Measurements from ENCODE around the gene PGP.
"Not testable (repeated sequence)": the region's sequence is repeated elsewhere in the genome, so short reads cannot be mapped to it uniquely, and the experiment has no call there.

Gene PGP

DNA sequence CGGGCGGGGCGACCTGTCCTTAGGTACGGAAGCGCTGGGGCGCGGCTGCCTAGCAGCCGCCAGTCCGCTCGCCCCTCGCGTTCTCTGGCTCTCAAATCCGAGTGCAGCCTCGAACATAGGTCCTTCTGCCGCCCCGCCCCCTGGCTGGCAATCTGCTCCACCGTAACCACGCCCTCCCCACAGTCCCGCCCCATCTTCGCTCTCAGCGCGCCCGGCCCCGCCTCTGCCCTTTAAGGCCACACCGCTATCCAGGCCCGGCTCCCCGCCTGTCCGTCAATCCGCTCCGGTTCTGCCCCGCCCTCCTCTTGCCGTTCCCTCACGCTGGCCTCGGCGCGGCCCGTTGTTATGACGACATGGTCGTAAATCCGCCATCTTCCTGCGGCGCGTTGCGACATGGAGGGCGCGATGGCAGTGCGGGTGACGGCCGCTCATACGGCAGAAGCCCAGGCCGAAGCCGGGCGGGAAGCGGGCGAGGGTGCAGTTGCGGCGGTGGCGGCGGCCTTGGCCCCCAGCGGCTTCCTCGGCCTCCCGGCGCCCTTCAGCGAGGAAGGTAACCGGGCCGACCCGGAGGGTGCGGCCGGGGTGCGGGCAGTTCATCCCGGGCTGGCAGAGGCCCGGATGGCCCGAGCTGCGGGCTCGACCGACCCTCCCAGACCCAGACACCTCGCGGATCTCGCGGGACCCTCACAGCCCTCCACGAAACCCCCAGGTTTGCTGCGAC is 8.7 kb upstream of the PGP start, which contains the start of gene E4F1:
Gene E4F1 (plus strand): TSS at position 371 of the 721 bp plus-strand sequence. CDS start 23 bp downstream, at position 394.
- DNase-seq (ENCODE audit: low spot score): peak; percentile 99

DNA sequence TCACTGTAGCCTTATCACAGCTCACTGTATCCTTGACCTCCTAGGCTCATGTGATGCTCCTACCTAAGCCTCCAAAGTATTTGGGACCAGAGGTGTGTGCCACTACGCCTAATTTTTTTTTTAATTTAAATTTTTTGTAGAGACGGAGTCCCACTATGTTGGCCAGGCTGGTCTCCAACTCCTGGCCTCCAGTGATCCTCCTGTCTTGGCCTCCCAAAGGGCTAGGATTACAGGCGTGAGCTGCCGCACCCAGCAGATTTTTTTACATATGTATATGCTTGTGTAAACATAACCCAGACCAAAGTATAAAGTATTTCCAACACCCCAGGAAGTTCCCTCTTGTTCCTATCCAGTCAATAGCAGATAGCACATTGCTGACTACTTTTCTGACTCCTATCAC is 1.7 kb upstream of the PGP start:
- DNase-seq (ENCODE audit: low spot score): no peak

- DNase-seq (ENCODE audit: low spot score): no peak
These were observed 572 bp downstream of the PGP start for GRCh38 chr16:2213817-2214718.

DNA sequence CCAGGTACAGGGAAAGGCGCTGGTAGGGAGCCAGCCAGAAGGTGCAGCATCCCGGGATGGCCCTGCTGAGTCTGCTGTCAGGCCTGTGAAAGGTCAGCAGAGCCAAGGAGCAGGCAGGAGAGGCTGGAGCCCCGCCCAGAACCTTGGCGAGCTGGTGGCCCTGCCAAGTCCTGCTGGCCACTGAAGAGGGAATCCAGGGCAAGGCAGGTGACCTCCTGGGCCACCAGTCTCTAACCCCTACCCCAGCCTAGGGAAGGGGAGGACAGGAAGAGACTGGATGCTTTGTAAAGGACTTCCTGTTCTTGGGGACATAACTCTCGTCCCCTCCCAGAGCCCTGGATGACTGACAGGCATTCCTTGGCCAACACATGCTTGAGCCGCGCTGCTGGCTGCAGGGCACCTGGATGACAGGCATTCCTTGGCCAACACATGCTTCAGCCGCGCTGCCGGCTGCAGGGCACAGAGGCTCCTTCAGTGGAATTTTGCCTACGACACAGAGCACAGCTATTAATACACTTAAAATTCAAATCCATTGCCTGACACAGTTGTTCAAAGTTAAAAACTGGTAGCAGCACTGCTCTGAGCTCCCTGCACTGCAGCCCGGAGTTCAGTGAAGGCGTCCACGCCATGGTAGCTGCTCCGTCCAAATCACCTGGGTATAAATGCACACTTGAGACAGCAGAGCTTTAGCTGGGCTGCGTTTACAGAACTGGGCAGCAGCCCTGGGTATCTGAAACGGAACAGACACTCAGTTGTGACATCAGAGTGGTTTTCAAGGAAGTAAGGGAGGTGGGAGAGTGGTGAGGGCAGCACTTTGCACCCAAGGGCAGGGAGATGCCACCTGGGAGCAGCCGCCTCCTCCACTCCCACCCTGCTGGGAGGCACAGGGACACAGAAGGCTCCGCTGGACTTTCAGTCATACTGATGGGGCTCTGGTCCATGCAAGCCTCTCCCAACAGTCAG is 2.0 kb downstream of the PGP start:
- DNase-seq (ENCODE audit: low spot score): no peak

DNA sequence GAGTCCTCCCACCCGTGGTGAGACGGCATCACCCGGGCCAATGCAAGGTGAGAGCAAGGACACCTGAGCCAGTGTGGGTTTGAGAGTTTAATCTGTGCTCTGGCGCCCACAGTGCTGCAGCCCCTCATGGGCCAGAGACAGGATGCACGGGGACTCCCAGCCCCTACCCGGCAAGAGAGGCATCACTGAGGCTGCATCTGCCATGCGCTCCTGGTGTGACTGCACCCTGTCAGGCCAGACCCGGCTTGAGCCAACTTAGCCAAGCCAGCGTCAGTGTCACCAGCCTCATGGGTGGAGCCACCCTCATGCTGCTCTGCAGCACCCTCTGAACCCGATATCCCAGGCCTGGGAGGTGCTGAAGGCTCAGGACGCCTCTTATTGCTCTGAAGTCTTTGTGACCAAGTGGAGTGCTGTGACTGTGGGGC is 2.7 kb downstream of the PGP start:
- DNase-seq (ENCODE audit: low spot score): no peak

GRCh38 chr16:2210386-2211365 is 4.0 kb downstream of the PGP start, which contains the start of gene BRICD5:
BRICD5 (minus strand) TSS chr16:2210863; CDS start chr16:2210833, 30 bp downstream.
- no peak for DNase-seq (ENCODE audit: low spot score)

DNA sequence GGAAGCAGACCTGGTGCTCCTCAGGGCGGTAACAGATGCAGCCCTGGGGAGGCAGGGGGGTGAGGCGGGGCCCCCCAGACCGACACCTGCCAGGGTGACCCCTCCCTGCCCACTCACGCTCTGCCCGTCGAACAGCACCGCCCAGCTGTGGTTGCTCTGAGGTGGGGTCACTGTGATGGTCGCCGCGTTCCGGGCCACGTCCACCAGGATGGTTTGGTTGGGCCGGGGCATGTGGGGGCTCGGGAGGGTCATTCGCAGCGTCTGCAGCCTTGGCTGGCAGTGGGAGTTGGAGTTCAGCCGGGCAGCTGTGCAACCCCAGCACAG is 4.7 kb downstream of the PGP start:
- no peak for DNase-seq (ENCODE audit: low spot score)

GRCh38 chr16:2209258-2210008 is 5.2 kb downstream of the PGP start:
- no peak for DNase-seq (ENCODE audit: low spot score)

DNA sequence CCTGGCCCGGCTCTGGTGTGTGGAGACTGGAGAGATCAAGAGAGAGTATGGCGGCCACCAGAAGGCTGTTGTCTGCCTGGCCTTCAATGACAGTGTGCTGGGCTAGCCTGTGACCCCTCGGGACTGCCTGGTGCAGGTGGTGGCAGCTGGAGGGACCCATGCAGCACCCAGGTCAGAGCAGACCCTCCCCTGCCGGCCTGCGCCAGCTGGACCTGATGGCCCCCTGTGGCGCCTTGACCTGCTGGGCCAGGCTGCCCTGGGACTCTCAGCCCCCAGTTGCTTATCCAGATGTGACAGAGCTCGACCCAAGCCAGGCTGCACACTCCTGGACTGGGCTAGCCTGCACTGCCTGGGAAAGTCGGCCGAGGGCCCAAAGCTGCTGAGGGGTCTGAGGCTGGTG is 5.9 kb downstream of the PGP start:
- DNase-seq (ENCODE audit: low spot score): no peak

- no peak for DNase-seq (ENCODE audit: low spot score)
These were observed 6.3 kb downstream of the PGP start for GRCh38 chr16:2208308-2208707.

GRCh38 chr16:2207872-2208271 is 6.8 kb downstream of the PGP start:
- DNase-seq (ENCODE audit: low spot score): no peak

DNA sequence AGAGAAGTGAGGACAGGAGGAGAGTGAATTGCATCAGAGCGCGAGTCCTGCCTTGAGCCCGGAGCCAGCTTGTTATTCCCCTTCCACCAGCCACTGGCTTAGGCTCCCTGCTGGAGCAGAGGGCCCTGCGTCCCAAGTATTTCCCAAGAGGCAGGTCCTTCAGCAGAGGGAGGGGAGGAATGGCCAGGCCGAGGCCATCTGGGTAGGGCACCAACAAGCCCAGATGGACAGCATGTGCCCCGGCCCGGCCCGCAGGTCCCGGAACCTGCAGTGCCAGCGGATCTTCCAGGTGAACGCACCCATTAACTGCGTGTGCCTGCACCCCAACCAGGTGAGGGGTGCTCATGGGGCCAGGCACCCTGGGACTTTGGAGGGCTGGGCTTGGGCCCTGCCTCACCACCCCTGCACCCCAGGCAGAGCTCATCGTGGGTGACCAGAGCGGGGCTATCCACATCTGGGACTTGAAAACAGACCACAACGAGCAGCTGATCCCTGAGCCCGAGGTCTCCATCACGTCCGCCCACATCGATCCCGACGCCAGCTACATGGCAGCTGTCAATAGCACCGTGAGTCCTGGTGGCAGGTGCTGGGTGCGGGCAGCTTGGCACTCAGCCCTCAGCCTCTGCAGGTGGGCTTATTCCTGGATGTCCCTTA is 7.7 kb downstream of the PGP start:
- DNase-seq (ENCODE audit: low spot score): no peak

DNA sequence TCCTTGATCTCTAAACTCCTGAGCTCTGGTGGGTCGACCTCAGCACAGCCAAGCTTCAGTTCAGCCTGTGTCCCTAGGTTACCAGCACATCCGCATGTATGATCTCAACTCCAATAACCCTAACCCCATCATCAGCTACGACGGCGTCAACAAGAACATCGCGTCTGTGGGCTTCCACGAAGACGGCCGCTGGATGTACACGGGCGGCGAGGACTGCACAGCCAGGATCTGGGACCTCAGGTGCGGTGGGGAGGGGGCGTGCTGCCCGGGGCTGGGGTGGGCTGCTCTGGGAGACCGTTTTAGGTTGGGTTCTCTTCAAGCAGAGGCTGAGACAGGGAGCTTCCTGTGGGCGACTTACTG is 8.2 kb downstream of the PGP start:
- no peak for DNase-seq (ENCODE audit: low spot score)

DNA sequence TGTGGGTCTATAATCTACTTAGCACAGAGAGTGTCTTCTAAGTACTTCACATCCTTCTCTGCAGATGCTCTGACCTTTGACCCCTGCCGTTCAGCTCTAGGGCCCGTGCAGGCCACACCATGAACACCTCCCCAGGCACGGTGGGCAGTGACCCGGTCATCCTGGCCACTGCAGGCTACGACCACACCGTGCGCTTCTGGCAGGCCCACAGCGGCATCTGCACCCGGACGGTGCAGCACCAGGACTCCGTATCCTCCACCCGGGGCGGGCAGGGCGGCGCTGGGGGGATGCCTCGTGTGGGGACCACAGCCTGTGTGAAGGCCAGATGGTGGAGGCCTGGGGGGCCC is 8.7 kb downstream of the PGP start:
- no peak for DNase-seq (ENCODE audit: low spot score)

GRCh38 chr16:2205104-2205966 is 9.3 kb downstream of the PGP start, which contains the start of gene MLST8:
MLST8 (plus strand) TSS chr16:2205454; CDS start chr16:2206086, 632 bp downstream.
- DNase-seq (ENCODE audit: low spot score): peak; percentile 93

- DNase-seq (ENCODE audit: low spot score): no peak
These were observed 10.1 kb downstream of the PGP start for GRCh38 chr16:2204416-2205103.

- DNase-seq (ENCODE audit: low spot score): not testable (repeated sequence)
These were observed 11.4 kb downstream of the PGP start for GRCh38 chr16:2203119-2203688.

- no peak for DNase-seq (ENCODE audit: low spot score)
These were observed 14.3 kb downstream of the PGP start for GRCh38 chr16:2200313-2200712.

All from CD4-positive, alpha-beta T cell treated with Interleukin-15 for 4 hours (primary cell).